Posterior cingulate gyrus (tissue), 11 donors: ENCODE measurements around the gene RAB23.
"Not testable (repeated sequence)": the region's sequence is repeated elsewhere in the genome, so short reads cannot be mapped to it uniquely, and the experiment has no call there.

Experiments used
- DNase-seq, 10 donors: peaks; one replicate each; pipeline versions ENCODE4 v3.0.0 to v3.0.0-alpha.2; 2020 to 2021; ENCODE audit warnings: mixed read lengths in 3 of 10
- intact Hi-C: fragments of 100-400 bp; cut with DNase I; formaldehyde crosslinking; loops from one replicate; pipeline ENCODE4 v1.15.1; 2023

Gene RAB23

GRCh38 chr6:57243954-57244353 is 21.8 kb upstream of the RAB23 start:
- no peak for DNase-seq
- intact Hi-C loops = no loop called here

GRCh38 chr6:57243526-57243925 is 21.4 kb upstream of the RAB23 start:
- intact Hi-C loops = not testable (repeated sequence)
- DNase-seq = peak in 1 of 10 donors; percentile 59

GRCh38 chr6:57242505-57242904 is 20.4 kb upstream of the RAB23 start:
- intact Hi-C loops = no loop called here
- DNase-seq = no peak

GRCh38 chr6:57226221-57226620 is 4.1 kb upstream of the RAB23 start:
- intact Hi-C loops = loop anchor here (10.0 kb wide), 2 partner anchors 181 to 271 kb away; partner anchors contain the start of genes BEND6 and KIAA1586

GRCh38 chr6:57224769-57225515 is 2.8 kb upstream of the RAB23 start:
- intact Hi-C loops = loop anchor here (5.0 to 10.0 kb wide), 4 partner anchors 43 to 270 kb away; partner anchors contain the start of genes BEND6, KIAA1586 and ZNF451

More at GRCh38 chr6:57226221-57226620, 4.1 kb upstream of the RAB23 start:
- no peak for DNase-seq

GRCh38 chr6:57222743-57223077 is 603 bp upstream of the RAB23 start:
- no peak for DNase-seq

More at GRCh38 chr6:57224769-57225515, 2.8 kb upstream of the RAB23 start:
- no peak for DNase-seq

GRCh38 chr6:57221191-57221935 is 744 bp downstream of the RAB23 start:
- DNase-seq = peak in 9 of 10 donors; percentile 16 to 92 (median 33)
- intact Hi-C loops = loop anchor here (5.0 to 10.0 kb wide), 4 partner anchors 39 to 267 kb away; partner anchors contain the start of genes BEND6, KIAA1586 and ZNF451

More at GRCh38 chr6:57222743-57223077, 603 bp upstream of the RAB23 start:
- intact Hi-C loops = loop anchor here (1.0 to 10.0 kb wide), 5 partner anchors 40 to 268 kb away; partner anchors contain the start of genes BEND6, KIAA1586 and ZNF451

GRCh38 chr6:57220083-57220703 is 1.9 kb downstream of the RAB23 start:
- no peak for DNase-seq
- intact Hi-C loops = loop anchor here (5.0 to 10.0 kb wide), 4 partner anchors 38 to 265 kb away; partner anchors contain the start of genes BEND6, KIAA1586 and ZNF451

- peak in 1 of 10 donors; percentile 28 for DNase-seq
- intact Hi-C loops = no loop called here
Observed at GRCh38 chr6:57217270-57217669, 4.8 kb downstream of the RAB23 start.

GRCh38 chr6:57216235-57217101 is 5.6 kb downstream of the RAB23 start:
- intact Hi-C loops = no loop called here
- peak in 2 of 10 donors; percentile 15 to 61 for DNase-seq

- intact Hi-C loops = no loop called here
- DNase-seq = no peak
Observed at GRCh38 chr6:57215260-57215659, 6.8 kb downstream of the RAB23 start.

GRCh38 chr6:57210060-57210459 is 12.0 kb downstream of the RAB23 start:
- DNase-seq = no peak
- intact Hi-C loops = no loop called here

GRCh38 chr6:57209030-57209429 is 13.1 kb downstream of the RAB23 start:
- no peak for DNase-seq
- intact Hi-C loops = no loop called here

GRCh38 chr6:57207872-57208271 is 14.2 kb downstream of the RAB23 start:
- DNase-seq = no peak
- intact Hi-C loops = no loop called here

GRCh38 chr6:57207141-57207540 is 15.0 kb downstream of the RAB23 start:
- DNase-seq = no peak
- intact Hi-C loops = no loop called here

GRCh38 chr6:57205550-57206328 is 16.4 kb downstream of the RAB23 start:
- intact Hi-C loops = no loop called here
- no peak for DNase-seq

GRCh38 chr6:57201718-57202117 is 20.4 kb downstream of the RAB23 start:
- DNase-seq = no peak

GRCh38 chr6:57198926-57199636 is 23.0 kb downstream of the RAB23 start:
- peak in 1 of 10 donors; percentile 62 for DNase-seq
- intact Hi-C loops = loop anchor here (10.0 kb wide), 1 partner anchor 116 kb away; the partner anchor contains the start of gene PRIM2

More at GRCh38 chr6:57201718-57202117, 20.4 kb downstream of the RAB23 start:
- intact Hi-C loops = no loop called here
